Gastrocnemius medialis (tissue), 4 donors: ENCODE measurements around the gene ST3GAL2.

Source experiments
- CTCF ChIP-seq, 5 experiments: fragments of 450-650 bp in 3 of 5; fragments of 200-600 bp in 2 of 5; sonication (generic) in 2 of 5; IDR thresholded peaks in 4 of 5; conservative IDR thresholded peaks in 1 of 5; 1 replicate in 4 of 5; 2 replicates in 1 of 5; pipeline ENCODE4 v1.5.1; 2016 to 2019; ENCODE audit warnings: antibody characterized with exemption in 5 of 5, mild to moderate bottlenecking in 3 of 5, moderate library complexity in 3 of 5
- POLR2A ChIP-seq, 2 donors: fragments of 450-650 bp; IDR thresholded peaks; one replicate each; pipeline ENCODE4 v1.6.1; 2017; ENCODE audit warnings: antibody characterized with exemption in 2 of 2, mild to moderate bottlenecking in 2 of 2, moderate library complexity in 2 of 2

- TF ChIP-seq CTCF (IDR thresholded peaks at IDR 0.05 in 4 of 5, conservative IDR thresholded peaks at IDR 0.05 in 1 of 5) (no peak), POLR2A (IDR thresholded peaks at IDR 0.05) (no peak)
Measured at GRCh38 chr16:70378869-70379493, 59.9 kb downstream of the ST3GAL2 start.
